Aorta (tissue), 5 donors: ENCODE results near the gene ISX. TPM values are rescaled to one million over a fixed set of nuclear protein-coding genes. Genes with fewer than 3 reads are reported as not detected.
"Not testable (repeated sequence)": the region's sequence is repeated elsewhere in the genome, so short reads cannot be mapped to it uniquely, and the experiment has no call there.

Experiments used
- ATAC-seq: fragments of 200-7000 bp; cut with Tn5 transposase; one replicate; pipeline ENCODE4 v1.9.1; 2022; ENCODE audit warnings: moderate library complexity; ENCODE audit not compliant: low FRiP score
- DNase-seq, 2 donors: peaks; one replicate each; pipeline ENCODE4 v3.0.0-alpha.2; 2020
- H3K27ac ChIP-seq, 2 donors: one replicate each; pipeline ENCODE4 v1.5.1; 2013; ENCODE audit warnings: low read length in 2 of 2, mild to moderate bottlenecking in 2 of 2, moderate library complexity in 2 of 2, control low read depth in 1 of 2, inconsistent platforms in 1 of 2, low read depth in 1 of 2
- H3K27me3 ChIP-seq, 2 donors: one replicate each; pipeline ENCODE4 v1.6.1; 2013; ENCODE audit warnings: control low read depth in 1 of 2, low read length in 1 of 2, mild to moderate bottlenecking in 1 of 2, moderate library complexity in 1 of 2; ENCODE audit not compliant: insufficient read depth in 2 of 2, control insufficient read depth in 1 of 2
- H3K36me3 ChIP-seq, 2 donors: one replicate each; pipeline ENCODE4 v1.6.1; 2013; ENCODE audit warnings: control low read depth in 1 of 2, low read length in 1 of 2, mild to moderate bottlenecking in 1 of 2; ENCODE audit not compliant: insufficient read depth in 2 of 2, control insufficient read depth in 1 of 2
- H3K4me1 ChIP-seq, 2 donors: one replicate each; pipeline ENCODE4 v1.6.1; 2013; ENCODE audit warnings: low read length in 2 of 2, control low read depth in 1 of 2, mild to moderate bottlenecking in 1 of 2, moderate library complexity in 1 of 2; ENCODE audit not compliant: insufficient read depth in 2 of 2, control insufficient read depth in 1 of 2
- H3K4me3 ChIP-seq, 2 donors: one replicate each; pipeline ENCODE4 v1.5.1; 2013; ENCODE audit warnings: low read length in 2 of 2, control low read depth in 1 of 2, mild to moderate bottlenecking in 1 of 2
- H3K9me3 ChIP-seq: one replicate; pipeline ENCODE4 v1.6.1; 2013; ENCODE audit warnings: mild to moderate bottlenecking, low read length; ENCODE audit not compliant: control insufficient read depth
- WGBS, 2 donors: extraction: QIAGEN DNeasy Blood & Tissue Kit; methylation state at CpG; one replicate each; pipeline ENCODE4 v1.1.7; 2013; 5-methylcytosine and 5-hydroxymethylcytosine counted together
- intact Hi-C, 2 donors: fragments of 100-400 bp; cut with DNase I; formaldehyde crosslinking; loops; one replicate each; pipeline versions ENCODE4 v1.14.2 to v1.15.0; 2022
- polyA plus RNA-seq, 2 donors: library from polyadenylated mRNA; stranded (reverse); fragments of 200-250 nt; gene quantifications; one replicate each; pipeline ENCODE4 v1.2.3, GENCODE V29; 2013
- total RNA-seq, 2 donors: library from RNA; stranded (reverse); fragmentation: NEBNext Ultra II Directional; extraction: Animal tissue kit (Norgen Biotek cat#: 25700); gene quantifications; one replicate each; pipeline ENCODE4 v1.2.1, GENCODE V29; 2021
- donor health status: healthy with polysubstance abuse.
- donor health status: Bipolar disorder and iron deficiency.
- donor health status: DM: no; HTN: no; CAD: no.
- donor health status: DM: no; HTN: no; CAD: no.
- donor health status: DM: yes; HTN: yes; CAD: no.

Gene ISX
- total and polyA plus RNA-seq, 4 donors, result 0.13 to 6.8 TPM; not detected in 2

DNA sequence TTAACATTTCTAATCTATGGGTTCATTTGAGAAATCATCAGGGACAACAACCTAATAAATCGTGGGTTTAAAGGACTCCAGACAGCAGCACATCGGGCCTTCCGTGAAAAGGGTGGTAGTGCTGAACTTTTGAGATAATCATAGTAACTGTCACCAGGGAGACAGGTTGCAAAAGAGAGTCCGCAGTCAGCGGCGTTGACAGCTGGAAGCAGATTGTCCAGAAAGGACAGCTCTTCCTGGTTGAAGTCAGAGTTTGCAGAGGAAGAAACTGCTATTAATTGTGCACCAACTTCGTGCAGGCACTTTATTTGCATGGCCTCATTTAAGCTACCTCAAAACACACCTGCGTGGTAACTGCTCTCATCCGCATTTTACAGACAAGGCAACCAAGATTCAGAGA lies 20.5 kb upstream of the ISX start:
- peaks cover 0 to 2% of the 10 kb centered on the region in 2 donors for H3K27me3 ChIP-seq
- ATAC-seq (no peak), DNase-seq (no peak)
- no peak overlapping the region for H3K27ac ChIP-seq
- intact Hi-C loops, result no loop called here
- H3K4me3 ChIP-seq, result no peak overlapping the region
- H3K36me3 ChIP-seq, result no peaks in the 10 kb centered on the region
- peaks cover 6% of the 10 kb centered on the region for H3K9me3 ChIP-seq
- 65 to 74% methylated on average over 9 of the region's 9 CpGs for WGBS, 2 donors
- H3K4me1 ChIP-seq, result no peaks in the 10 kb centered on the region

DNA sequence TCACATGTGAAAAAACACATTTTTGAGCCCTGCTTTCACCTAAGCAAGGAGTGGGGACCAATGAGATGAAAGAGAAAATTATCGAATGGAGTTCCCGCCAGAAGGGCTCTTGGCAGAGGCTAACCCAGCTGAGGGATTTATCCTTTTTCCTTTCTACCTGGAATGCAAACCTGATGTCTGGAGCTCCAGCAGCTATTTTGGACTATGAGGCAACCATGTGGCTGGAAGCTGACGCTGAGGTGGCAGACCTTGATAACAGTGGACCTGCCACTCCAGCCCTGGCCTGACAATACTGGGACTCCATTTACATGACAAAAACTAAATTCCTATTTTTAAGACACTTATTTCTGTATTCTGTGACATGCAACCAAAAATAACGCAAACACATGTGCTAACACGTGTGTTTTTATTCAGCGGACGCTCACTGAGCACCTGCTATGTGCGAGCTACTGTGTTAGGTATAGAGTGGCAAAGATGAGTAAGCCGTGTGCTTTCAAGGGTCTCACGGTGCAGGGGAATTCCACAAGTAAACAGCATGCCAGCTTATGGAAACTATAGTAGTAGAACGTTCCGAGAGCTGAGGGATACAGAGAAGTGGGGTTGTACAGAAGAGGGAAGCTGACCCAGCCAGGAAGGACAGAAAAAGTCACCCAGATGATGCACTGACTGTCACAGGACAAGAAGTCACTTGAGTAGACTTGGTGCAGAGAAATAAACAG lies 19.1 kb upstream of the ISX start:
- Histone ChIP-seq H3K27ac (no peak overlapping the region), H3K27me3 (peaks cover 0 to 2% of the 10 kb centered on the region in 2 donors), H3K36me3 (no peaks in the 10 kb centered on the region), H3K4me1 (no peaks in the 10 kb centered on the region), H3K4me3 (no peak overlapping the region), H3K9me3 (peaks cover 6% of the 10 kb centered on the region)
- DNase-seq (no peak), ATAC-seq (no peak)
- 90% methylated on average over 12 of the region's 12 CpGs for WGBS, 2 donors
- intact Hi-C loops, result no loop called here

DNA sequence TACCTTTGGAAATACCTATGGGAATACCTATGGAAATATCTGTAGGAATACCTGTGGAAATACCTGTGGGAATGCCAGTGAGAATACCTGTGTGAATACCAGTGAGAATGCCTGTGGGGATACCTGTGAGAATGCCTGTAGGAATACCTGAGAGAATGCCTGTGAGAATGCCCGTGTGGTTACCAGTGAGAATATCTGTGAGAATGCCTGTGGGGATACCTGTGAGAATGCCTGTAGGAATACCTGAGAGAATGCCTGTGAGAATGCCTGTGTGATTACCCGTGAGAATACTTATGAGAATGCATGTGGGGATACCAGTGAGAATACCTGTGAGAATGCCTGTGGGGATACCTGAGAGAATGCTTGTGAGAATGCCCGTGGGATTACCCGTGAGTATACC lies 15.9 kb upstream of the ISX start:
- H3K27me3 ChIP-seq, ATAC-seq, H3K4me1 ChIP-seq, H3K9me3 ChIP-seq, DNase-seq, H3K36me3 ChIP-seq, H3K27ac ChIP-seq, intact Hi-C loops, H3K4me3 ChIP-seq: not testable (repeated sequence)
- WGBS, 2 donors, result 95 to 97% methylated on average over 4 of the region's 4 CpGs

DNA sequence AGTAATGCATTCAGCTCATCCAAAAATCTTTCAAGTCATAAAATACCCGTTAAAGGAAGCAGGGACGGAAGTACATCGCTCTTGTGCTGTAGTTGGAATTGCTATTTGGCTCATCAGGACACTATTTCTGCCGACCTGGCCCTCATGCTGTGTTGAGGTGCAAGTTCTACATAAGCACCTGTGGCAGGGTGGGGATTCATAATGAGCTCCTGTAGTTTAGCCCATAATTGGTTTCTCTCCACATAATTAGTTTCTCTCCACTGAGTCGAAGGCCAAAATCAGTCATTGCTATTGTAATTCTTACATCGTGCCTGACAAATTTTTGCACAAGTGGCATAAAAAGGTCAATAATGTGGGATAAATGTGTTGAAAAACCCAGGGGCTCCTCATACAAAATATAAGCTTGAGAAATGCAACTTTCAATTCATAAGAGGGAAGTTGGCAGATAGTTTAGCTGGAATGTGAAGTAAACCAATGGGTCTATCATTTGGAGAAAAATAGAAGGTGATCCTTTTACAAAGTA lies 14.9 kb upstream of the ISX start:
- no peak for ATAC-seq
- WGBS, 2 donors, result 66 to 78% methylated on average over 6 of the region's 6 CpGs
- H3K4me3 ChIP-seq, result no peak overlapping the region

DNA sequence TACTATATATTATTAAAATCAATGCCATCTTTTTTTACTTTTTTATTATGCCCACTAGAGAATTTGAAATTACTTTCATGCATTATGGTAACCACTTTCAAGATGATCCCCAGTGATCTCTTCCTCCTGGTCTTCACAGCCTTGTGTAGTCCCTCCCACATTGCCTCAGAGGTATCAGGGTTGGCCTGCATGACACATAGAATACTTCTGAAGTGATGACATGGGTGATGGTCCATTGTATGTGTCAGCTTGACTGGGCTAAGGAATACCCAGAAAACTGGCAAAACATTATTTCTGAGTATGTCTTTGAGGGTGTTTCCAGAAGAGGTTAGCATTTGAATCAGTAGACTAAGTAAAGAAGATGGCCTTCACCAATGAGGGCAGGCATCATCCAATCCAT lies 14.2 kb upstream of the ISX start:
- H3K27ac ChIP-seq, result no peak overlapping the region
- H3K36me3 ChIP-seq, result no peaks in the 10 kb centered on the region
- DNase-seq, result no peak
- no peaks in the 10 kb centered on the region for H3K4me1 ChIP-seq
- H3K27me3 ChIP-seq, result peaks cover 0 to 2% of the 10 kb centered on the region in 2 donors
- H3K9me3 ChIP-seq, result peaks cover 4% of the 10 kb centered on the region
- no peak overlapping the region for H3K4me3 ChIP-seq
- intact Hi-C loops, result no loop called here
- ATAC-seq, result no peak

More for the DNA sequence above, 14.9 kb upstream of the ISX start:
- no peak for DNase-seq
- H3K27ac ChIP-seq, result no peak overlapping the region
- H3K9me3 ChIP-seq, result peaks cover 6% of the 10 kb centered on the region
- intact Hi-C loops, result no loop called here
- H3K4me1 ChIP-seq, result no peaks in the 10 kb centered on the region
- no peaks in the 10 kb centered on the region for H3K36me3 ChIP-seq
- peaks cover 0 to 2% of the 10 kb centered on the region in 2 donors for H3K27me3 ChIP-seq

DNA sequence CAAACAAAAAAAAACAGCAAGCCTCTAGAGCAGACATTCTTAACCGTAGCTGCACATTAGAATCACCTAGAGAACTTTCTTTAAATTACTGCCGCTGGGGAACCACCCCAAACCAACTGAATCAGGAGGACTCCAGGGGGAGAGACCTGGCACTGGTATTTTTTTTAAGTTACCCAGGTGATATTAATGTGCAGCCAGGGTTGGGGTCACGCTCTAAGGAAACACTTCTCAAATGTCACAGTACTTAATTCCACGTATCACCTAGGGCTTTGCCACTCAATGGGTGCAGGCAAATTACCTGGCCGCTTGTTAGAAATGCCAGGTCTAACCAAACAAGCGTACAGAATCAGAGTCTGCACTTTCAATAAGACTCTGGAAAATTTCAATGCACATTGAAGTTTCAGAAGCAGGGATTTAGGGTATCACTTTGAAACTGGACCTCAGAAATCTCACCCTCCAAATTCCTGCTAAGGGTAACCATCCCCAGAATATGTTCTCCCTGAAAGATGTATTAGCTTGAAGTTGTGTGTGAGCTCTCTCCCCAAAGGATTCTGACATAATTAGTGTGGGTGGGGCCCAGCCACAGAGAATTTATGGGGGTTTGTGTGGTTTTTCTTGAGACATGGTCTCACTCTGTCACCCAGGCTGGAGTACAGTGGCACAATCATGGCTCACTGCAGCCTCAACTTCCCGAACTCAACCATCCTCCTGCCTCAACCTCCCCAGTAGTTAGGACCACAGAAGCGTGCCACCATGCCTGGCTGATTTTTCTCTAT lies 12.7 kb upstream of the ISX start:
- 76 to 79% methylated on average over 8 of the region's 8 CpGs for WGBS, 2 donors
- Histone ChIP-seq H3K4me3 (no peak overlapping the region), H3K27me3 (no peaks in the 10 kb centered on the region), H3K4me1 (no peaks in the 10 kb centered on the region), H3K9me3 (no peaks in the 10 kb centered on the region), H3K27ac (no peak overlapping the region), H3K36me3 (no peaks in the 10 kb centered on the region)
- intact Hi-C loops, result no loop called here
- no peak for DNase-seq
- no peak for ATAC-seq

DNA sequence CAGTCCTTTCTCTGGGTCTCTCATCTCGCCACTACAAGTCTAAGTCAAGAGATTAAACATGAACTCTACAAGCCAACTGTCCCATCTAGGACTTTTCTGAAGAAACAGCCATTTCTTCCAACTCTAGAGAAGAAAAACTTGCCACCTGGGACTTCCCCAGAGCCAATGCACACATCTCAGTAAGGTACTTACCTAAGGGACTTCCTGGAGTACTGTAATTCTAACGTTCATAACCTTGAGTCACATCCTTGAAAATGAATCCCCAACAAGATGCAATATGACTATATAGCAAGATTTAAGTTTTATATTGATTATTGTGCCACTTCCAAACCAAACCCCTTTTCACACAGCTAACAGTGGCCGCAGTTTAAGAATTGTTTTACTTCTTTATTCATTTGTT lies 11.9 kb upstream of the ISX start:
- intact Hi-C loops, result no loop called here
- no peak for ATAC-seq
- no peaks in the 10 kb centered on the region for H3K36me3 ChIP-seq
- WGBS, 2 donors, result 64 to 67% methylated on average over 3 of the region's 3 CpGs
- H3K9me3 ChIP-seq, result no peaks in the 10 kb centered on the region
- no peaks in the 10 kb centered on the region for H3K27me3 ChIP-seq
- H3K4me1 ChIP-seq, result no peaks in the 10 kb centered on the region
- DNase-seq, result no peak
- H3K27ac ChIP-seq, result no peak overlapping the region
- no peak overlapping the region for H3K4me3 ChIP-seq

DNA sequence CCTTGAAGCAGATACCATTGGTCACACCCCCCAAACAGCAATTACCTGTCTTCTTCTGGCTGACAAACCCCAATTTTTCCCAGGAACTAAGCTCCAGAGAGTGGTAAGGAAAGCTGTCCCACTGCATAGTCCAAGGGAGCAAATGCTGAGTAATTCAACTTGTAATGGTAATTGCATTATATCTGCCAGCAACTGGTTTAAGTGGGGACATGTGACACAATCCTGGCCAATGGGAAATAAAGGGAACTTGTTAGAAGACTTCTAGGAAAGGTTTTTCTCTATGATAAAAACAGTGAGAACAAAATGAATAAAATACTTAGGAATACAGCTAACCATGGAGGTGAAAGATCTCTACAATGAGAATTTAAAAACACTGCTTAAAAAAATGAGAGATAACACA lies 9.5 kb upstream of the ISX start:
- Histone ChIP-seq H3K36me3 (no peaks in the 10 kb centered on the region), H3K4me3 (no peak overlapping the region), H3K4me1 (no peaks in the 10 kb centered on the region), H3K9me3 (no peaks in the 10 kb centered on the region), H3K27me3 (no peaks in the 10 kb centered on the region), H3K27ac (no peak overlapping the region)
- no peak for ATAC-seq
- intact Hi-C loops, result no loop called here
- no peak for DNase-seq

DNA sequence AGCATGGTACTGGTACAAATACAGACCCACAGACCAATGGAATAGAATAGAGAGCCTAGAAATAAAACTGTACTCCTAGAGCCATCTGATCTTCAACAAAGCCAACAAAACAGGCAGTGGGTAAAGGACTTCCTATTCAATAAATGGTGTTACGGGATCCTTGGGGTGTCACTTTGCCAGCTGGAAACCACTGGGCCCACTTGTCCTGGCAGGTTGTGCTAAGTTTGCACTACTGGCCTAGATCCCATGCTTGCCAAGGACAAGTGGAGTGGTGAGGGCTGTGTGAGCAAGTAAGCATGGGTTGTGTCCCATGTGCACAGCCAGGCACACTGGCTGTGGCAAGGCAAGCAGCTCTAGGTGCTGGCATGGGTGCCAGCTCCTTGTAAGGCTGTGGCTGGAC lies 8.8 kb upstream of the ISX start:
- Histone ChIP-seq H3K9me3 (no peaks in the 10 kb centered on the region), H3K27me3 (no peaks in the 10 kb centered on the region), H3K36me3 (no peaks in the 10 kb centered on the region), H3K4me3 (no peak overlapping the region), H3K4me1 (no peaks in the 10 kb centered on the region), H3K27ac (no peak overlapping the region)
- intact Hi-C loops, result no loop called here
- WGBS, 2 donors, result 92 to 94% methylated on average over 1 of the region's 1 CpG
- no peak for DNase-seq
- no peak for ATAC-seq
